IPS-18a (cell line): Measurements from ENCODE around the gene ZDHHC3.

Experiments used
- H3K27ac ChIP-seq: one replicate; pipeline ENCODE4 v1.5.1; 2013; ENCODE audit warnings: low read length
- H3K27me3 ChIP-seq: one replicate; pipeline ENCODE4 v1.6.1; 2013; ENCODE audit warnings: mild to moderate bottlenecking, low read length; ENCODE audit not compliant: control insufficient read depth, insufficient read depth
- H3K36me3 ChIP-seq: one replicate; pipeline ENCODE4 v1.6.1; 2013; ENCODE audit warnings: low read depth, low read length; ENCODE audit not compliant: control insufficient read depth
- H3K4me1 ChIP-seq: one replicate; pipeline ENCODE4 v1.6.1; 2013; ENCODE audit warnings: low read depth, low read length; ENCODE audit not compliant: control insufficient read depth
- H3K4me3 ChIP-seq: one replicate; pipeline ENCODE4 v1.5.1; 2013; ENCODE audit warnings: low read length
- H3K9ac ChIP-seq: one replicate; pipeline ENCODE4 v1.6.1; 2013; ENCODE audit warnings: mild to moderate bottlenecking, low read length, moderate library complexity
- H3K9me3 ChIP-seq: one replicate; pipeline ENCODE4 v1.6.1; 2013; ENCODE audit warnings: low read depth, low read length; ENCODE audit not compliant: control insufficient read depth

ZDHHC3 gene

DNA sequence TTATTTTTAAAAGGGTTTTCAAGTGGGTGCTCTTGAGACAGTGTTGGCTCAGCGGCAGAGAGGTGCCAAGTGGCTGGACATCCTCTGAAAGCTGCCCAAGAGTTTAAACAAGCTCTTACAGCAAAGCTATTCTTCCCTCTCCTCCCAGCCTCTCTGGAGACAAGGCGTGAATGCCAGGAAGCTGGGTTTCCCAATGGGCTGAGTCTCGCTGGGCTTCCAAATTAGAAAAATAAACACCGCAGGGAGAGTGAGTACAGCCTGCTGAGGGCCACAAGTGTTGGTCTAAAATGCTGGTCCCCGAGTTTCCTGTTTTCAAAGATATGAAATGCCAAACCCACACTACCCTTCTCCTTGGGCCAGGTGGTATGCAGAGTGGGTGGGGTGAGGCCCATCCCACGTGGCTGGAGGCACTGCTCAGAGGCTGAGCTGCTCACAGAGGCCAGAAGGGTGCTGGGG is 36.4 kb downstream of the ZDHHC3 start:
- Histone ChIP-seq H3K27me3 (no peaks in the 10 kb centered on the region), H3K9ac (no peak overlapping the region), H3K27ac (no peak overlapping the region), H3K36me3 (peaks cover 24% of the 10 kb centered on the region), H3K4me1 (no peaks in the 10 kb centered on the region), H3K9me3 (no peaks in the 10 kb centered on the region), H3K4me3 (no peak overlapping the region)

DNA sequence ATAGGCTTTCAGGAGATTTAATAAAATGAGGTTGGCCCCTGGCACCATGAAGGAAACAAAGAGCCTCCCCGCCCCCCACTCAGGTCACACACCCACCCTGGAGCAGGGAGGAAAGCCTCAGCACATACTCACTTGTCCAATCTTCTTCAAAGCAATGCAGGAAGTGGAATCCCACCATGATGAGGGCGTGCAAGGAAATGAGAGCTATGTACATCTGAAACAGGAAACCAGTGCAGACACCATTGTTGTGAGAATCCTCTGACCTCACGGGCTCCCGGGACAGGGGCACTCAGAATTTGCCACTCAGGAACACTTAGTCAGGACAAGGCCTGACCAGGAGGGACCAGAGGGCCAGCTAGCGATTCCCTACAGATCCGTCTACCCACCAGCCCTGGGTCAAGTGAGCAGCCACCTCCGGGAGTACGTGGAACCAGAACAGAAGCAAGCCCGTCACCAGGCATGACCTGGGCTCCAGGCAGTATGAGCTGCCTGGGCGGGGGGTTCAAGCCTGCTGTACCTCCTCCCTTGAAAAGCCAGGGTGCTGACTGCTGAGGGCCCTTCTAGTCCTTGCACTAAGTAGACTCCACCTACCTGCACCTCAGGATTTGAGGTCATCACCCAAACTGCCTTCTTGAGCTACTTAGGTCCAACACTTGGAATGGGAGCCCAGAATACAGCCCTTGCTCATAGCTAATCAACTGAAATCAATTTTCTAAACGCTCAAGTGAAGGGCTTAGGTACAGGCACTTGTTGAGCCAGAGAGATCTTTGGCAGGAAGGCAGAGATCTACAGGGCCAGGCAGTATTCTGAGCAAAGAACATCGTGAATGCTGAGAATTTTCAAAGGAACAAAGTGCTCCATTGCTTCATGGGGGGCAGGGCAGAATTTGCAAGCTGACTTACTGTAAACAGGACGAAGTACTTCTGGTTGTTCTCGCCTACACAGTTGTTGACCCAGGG is 42.7 kb downstream of the ZDHHC3 start:
- Histone ChIP-seq H3K27me3 (no peaks in the 10 kb centered on the region), H3K9me3 (no peaks in the 10 kb centered on the region), H3K9ac (no peak overlapping the region), H3K4me3 (no peak overlapping the region), H3K4me1 (peaks cover 4% of the 10 kb centered on the region), H3K36me3 (peaks cover 21% of the 10 kb centered on the region), H3K27ac (no peak overlapping the region)

DNA sequence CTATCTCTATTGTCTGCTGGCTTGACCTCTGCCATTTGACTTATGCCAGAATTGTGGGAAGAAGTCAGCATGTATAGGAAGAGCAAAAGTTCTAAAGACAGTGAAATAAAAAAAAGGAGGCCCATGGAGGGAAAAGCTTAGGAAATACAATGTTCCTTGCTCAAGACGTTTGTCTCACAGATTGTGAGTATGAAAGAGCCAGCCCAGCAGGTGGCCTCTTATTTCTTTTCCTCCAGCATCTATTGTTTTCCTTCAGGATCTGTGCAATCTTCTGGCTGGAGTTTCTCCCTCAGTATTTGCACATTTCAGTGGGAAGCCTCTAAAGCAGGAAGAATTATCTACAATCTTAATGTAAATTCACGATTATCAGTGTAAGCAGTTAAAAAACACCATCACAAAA is 43.7 kb downstream of the ZDHHC3 start:
- H3K36me3 ChIP-seq = peaks cover 21% of the 10 kb centered on the region

DNA sequence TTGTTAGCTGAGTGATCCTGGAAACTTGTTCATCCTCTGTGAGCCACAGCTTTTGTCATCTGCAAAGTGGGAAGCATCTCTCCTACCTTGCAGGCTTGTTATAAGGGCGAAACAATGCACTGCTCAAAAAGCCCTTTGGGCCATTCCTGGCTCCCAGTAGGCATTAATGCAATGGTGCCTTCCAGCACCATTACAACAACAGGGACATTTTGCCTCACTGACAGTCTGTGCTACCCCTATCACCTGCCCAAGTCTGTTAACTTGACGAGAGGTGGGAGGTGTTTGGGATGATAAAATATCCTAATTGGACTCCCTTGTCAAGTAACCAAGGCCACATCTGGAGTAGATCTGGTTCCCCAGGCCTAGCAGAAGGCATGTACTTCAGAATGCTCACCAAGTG is 44.2 kb downstream of the ZDHHC3 start:
- H3K27ac ChIP-seq = no peak overlapping the region
- no peaks in the 10 kb centered on the region for H3K9me3 ChIP-seq
- H3K4me1 ChIP-seq = peaks cover 4% of the 10 kb centered on the region
- peaks cover 21% of the 10 kb centered on the region for H3K36me3 ChIP-seq
- H3K4me3 ChIP-seq = no peak overlapping the region
- no peaks in the 10 kb centered on the region for H3K27me3 ChIP-seq
- H3K9ac ChIP-seq = no peak overlapping the region

More for the DNA sequence above, 43.7 kb downstream of the ZDHHC3 start:
- no peaks in the 10 kb centered on the region for H3K9me3 ChIP-seq
- H3K27me3 ChIP-seq = no peaks in the 10 kb centered on the region
- no peak overlapping the region for H3K27ac ChIP-seq
- H3K4me3 ChIP-seq = no peak overlapping the region
- H3K4me1 ChIP-seq = peaks cover 4% of the 10 kb centered on the region
- no peak overlapping the region for H3K9ac ChIP-seq

DNA sequence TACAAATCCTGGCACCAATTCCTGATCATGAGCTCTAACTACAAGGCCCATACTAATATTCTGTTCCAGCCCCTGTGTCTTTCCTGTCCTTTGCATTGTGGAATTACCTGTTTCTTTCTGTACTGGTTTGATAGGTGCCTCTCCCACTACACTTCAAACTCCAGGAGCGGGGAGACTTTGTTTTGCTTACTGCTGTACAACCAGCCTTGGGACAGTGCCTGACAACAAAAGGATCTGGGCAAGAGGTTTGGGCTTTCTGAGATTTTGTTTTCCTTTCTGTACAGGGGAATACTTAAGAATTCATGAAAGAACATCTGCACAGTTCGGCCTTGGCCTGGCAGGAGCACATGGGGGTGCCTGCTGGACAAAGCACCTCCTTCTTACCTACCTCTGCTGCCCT is 45.1 kb downstream of the ZDHHC3 start:
- Histone ChIP-seq H3K4me3 (no peak overlapping the region), H3K4me1 (peaks cover 4% of the 10 kb centered on the region), H3K9ac (no peak overlapping the region), H3K27me3 (no peaks in the 10 kb centered on the region), H3K27ac (no peak overlapping the region), H3K36me3 (peaks cover 24% of the 10 kb centered on the region), H3K9me3 (no peaks in the 10 kb centered on the region)

DNA sequence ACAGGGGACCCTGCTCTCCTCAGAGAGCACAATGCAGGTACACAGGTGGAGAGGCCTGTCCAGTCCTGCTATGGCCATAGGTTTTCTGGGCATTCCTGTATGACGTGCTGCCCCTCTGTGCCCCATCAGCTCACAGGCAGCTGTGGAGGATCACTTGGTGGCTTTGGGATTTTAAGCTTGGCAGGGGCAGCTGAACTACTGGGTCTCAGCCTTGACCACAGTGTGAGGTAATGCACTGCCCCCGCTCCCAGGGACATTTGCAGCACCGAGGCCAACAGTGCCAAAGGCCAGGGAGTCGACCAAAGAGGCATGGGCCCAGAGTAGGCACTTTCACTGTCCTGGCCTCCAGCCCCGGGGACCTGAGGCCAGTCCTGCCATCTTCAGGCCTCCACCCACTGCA is 46.2 kb downstream of the ZDHHC3 start:
- peaks cover 28% of the 10 kb centered on the region for H3K36me3 ChIP-seq

DNA sequence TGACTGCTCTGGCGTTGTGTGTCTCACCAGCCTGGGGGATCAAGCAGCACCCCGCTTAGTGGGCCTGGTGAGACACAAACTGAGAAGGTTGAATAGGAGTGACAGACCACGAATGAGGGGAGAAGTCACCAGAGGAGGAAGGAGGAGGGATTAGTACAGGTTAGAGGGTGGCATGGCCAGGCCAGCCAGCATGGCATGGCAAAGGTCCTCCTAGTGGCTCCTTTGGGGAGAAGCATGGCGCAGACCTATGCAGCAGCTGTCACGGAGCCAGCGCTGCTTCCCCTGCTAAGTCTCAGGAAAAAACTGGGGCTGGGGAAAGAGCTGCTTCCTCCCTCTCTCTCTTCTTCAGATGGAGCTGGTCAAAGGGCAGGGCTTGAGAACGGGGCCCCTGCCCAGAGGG is 48.6 kb downstream of the ZDHHC3 start:
- H3K27me3 ChIP-seq = no peaks in the 10 kb centered on the region
- H3K27ac ChIP-seq = no peak overlapping the region
- H3K4me3 ChIP-seq = no peak overlapping the region
- peaks cover 1% of the 10 kb centered on the region for H3K4me1 ChIP-seq
- H3K36me3 ChIP-seq = peaks cover 23% of the 10 kb centered on the region
- H3K9ac ChIP-seq = no peak overlapping the region
- H3K9me3 ChIP-seq = no peaks in the 10 kb centered on the region

More for the DNA sequence above, 46.2 kb downstream of the ZDHHC3 start:
- H3K27me3 ChIP-seq = no peaks in the 10 kb centered on the region
- no peaks in the 10 kb centered on the region for H3K9me3 ChIP-seq
- peaks cover 4% of the 10 kb centered on the region for H3K4me1 ChIP-seq
- H3K4me3 ChIP-seq = no peak overlapping the region
- no peak overlapping the region for H3K27ac ChIP-seq
- H3K9ac ChIP-seq = no peak overlapping the region

DNA sequence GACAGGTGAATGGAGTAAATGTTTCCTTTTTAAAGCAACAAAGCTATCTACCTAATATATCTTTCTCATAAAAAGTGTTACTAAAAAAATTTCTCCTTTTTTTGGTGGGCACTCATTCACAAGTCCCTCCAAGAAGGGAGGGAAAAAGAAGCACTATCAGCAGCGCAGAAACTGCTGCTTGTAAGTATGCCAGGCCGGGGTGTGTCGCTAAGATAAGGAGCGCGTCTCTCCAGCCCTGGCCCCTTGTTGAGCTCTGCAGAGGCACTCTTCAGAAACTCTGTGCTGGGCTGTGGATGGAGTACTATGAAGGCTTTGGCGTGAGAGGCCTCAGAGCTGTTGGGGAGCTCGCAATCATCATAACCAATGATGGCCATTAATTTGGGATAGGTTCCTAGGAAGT is 49.1 kb downstream of the ZDHHC3 start:
- H3K36me3 ChIP-seq = peaks cover 23% of the 10 kb centered on the region

DNA sequence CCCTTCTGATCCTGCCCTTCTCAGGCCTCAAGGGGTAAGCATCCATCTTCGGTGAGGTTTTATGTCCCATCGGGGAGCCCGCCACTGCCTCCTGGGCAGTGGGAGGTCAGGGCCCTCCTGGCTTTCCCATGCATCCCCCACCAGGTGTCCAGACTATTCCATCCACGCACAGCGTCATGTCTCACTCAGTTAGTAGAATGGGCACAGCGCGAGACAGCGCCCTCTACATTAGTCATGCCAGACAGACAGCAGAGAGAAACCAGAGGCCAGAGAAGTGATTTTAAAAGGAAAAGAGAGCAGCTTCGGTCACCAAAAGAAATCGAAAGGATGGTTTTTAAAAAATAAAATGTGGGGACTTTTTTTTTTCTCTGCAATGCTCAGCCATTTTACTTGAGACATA is 49.8 kb downstream of the ZDHHC3 start:
- Histone ChIP-seq H3K9me3 (no peaks in the 10 kb centered on the region), H3K9ac (no peak overlapping the region), H3K4me1 (no peaks in the 10 kb centered on the region), H3K27me3 (no peaks in the 10 kb centered on the region), H3K4me3 (no peak overlapping the region), H3K36me3 (peaks cover 24% of the 10 kb centered on the region), H3K27ac (no peak overlapping the region)

More for the DNA sequence above, 49.1 kb downstream of the ZDHHC3 start:
- Histone ChIP-seq H3K27me3 (no peaks in the 10 kb centered on the region), H3K9ac (no peak overlapping the region), H3K9me3 (no peaks in the 10 kb centered on the region), H3K4me1 (no peaks in the 10 kb centered on the region), H3K27ac (no peak overlapping the region), H3K4me3 (no peak overlapping the region)

DNA sequence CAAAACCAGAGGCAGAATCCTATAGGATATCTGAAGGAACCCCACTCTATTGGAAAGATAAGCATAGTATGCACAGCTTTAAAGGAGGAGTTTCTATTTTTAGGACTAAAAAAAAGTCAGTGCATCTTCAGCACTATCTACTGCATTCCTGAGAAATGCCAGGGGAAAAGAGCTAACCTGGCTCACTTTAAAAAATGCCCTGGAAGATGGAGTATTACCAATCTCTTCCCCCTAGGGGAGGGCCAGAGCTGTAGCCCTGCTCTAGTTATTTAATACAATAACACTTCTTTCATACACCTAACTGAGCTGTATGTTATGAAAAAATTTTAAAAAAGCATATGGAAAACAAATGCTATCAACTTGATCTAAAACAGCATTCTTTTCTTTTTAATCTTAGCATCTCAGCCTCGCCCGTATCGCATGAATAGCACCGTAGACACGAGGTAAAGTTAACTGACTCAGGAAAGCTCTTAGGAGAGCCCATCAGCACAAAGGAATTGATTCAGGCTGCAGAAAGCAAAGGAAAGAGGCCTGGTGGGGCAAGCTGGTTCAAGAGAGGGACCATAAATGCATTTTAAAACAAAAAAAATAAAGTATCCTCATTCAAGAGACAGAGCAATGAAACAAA is 51.4 kb downstream of the ZDHHC3 start:
- Histone ChIP-seq H3K36me3 (peaks cover 20% of the 10 kb centered on the region), H3K27me3 (no peaks in the 10 kb centered on the region), H3K27ac (no peak overlapping the region), H3K4me1 (no peaks in the 10 kb centered on the region), H3K9me3 (no peaks in the 10 kb centered on the region), H3K4me3 (no peak overlapping the region), H3K9ac (no peak overlapping the region)

DNA sequence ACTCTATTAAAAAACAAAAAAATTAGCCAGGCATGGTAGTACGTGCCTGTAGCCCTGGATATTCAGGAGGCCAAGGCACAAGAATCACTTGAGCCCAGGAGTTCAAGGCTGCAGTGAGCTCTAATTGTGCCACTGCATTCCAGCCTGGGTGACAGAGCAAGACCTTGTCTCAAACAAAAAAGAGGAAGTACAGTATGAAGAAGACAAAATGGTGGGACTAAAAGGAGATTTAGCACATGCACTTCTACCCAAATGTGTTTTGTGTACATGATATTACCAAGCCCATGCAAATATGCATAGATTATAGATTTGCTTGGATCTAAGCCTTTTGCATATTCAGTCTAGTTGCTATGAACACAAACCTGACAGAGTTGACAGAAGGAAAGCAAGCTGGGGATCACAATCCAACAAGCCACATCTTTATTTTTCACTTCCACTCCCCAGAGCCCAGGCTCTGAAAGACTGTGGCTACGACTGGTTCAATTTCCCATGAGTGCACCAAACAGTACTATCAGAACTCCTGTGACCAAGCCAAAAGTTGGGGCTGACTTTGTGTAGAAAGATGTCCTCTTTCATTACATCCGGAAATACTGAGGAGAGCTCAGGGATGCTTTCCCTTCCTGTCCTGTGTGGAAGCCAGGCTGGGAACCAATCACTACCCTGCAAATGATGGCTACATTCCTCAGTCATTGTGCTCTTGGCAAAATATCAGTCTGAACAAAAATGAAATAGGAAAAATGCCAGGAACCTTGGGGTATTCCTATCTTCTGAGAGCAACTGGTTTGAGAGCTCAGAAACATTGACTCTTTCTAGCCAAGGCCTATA is 52.1 kb downstream of the ZDHHC3 start:
- H3K9me3 ChIP-seq = no peaks in the 10 kb centered on the region
- H3K27ac ChIP-seq = no peak overlapping the region
- no peaks in the 10 kb centered on the region for H3K4me1 ChIP-seq
- no peaks in the 10 kb centered on the region for H3K27me3 ChIP-seq
- H3K36me3 ChIP-seq = peaks cover 15% of the 10 kb centered on the region
- no peak overlapping the region for H3K4me3 ChIP-seq
- no peak overlapping the region for H3K9ac ChIP-seq
